Ishikawa (cell line): ENCODE results near the gene MED15.

Experiments used
- CEBPB ChIP-seq: IDR thresholded peaks from 2 replicates; pipeline ENCODE4 v1.6.1; 2012
- RAD21 ChIP-seq: IDR thresholded peaks from 2 replicates; pipeline ENCODE4 v1.6.1; 2012; ENCODE audit warnings: low read depth
- TAF1 ChIP-seq: IDR thresholded peaks from 2 replicates; pipeline ENCODE4 v1.6.1; 2012; ENCODE audit warnings: low read depth, mild to moderate bottlenecking
- TEAD4 ChIP-seq: IDR thresholded peaks from 2 replicates; pipeline ENCODE4 v1.6.1; 2012

GRCh38 chr22:20459152-20459542, 48.3 kb upstream of the MED15 start:
- TF ChIP-seq RAD21 (no peak), TEAD4 (no peak), CEBPB (no peak), TAF1 (no peak)
